SU-DHL-6 (cell line): ENCODE data around the gene KRTAP1-4.

ENCODE experiments used
- H2AFZ ChIP-seq: fragments of 200-600 bp; sonication (generic); 2 replicates; pipeline ENCODE4 v1.6.1; 2014; ENCODE audit warnings: low read depth, mild to moderate bottlenecking, moderate library complexity, mixed read lengths, antibody characterized with exemption, low read length; ENCODE audit not compliant: severe bottlenecking
- H3F3A ChIP-seq: fragments of 200-600 bp; shearing (Covaris generic); 2 replicates; pipeline ENCODE4 v1.6.0; 2016; ENCODE audit warnings: antibody characterized with exemption, mild to moderate bottlenecking; ENCODE audit not compliant: insufficient read depth
- H3K27ac ChIP-seq: fragments of 200-600 bp; sonication (generic); 2 replicates; pipeline ENCODE4 v1.5.1; 2016; ENCODE audit warnings: low read depth, mild to moderate bottlenecking, low read length, moderate library complexity, mixed read lengths
- H3K27me3 ChIP-seq: fragments of 200-600 bp; sonication (generic), shearing (Covaris generic); 2 replicates; pipeline ENCODE4 v1.6.0; 2014; ENCODE audit warnings: mild to moderate bottlenecking, low read length
- H3K36me3 ChIP-seq: fragments of 200-600 bp; sonication (generic); 2 replicates; pipeline ENCODE4 v1.6.1; 2014; ENCODE audit warnings: mild to moderate bottlenecking, low read length, mixed read lengths
- H3K4me2 ChIP-seq: fragments of 300-600, 200-600 bp; shearing (Covaris generic), sonication (generic); 2 replicates; pipeline ENCODE4 v1.6.0; 2014; ENCODE audit warnings: low read length, low read depth, mild to moderate bottlenecking; ENCODE audit not compliant: poor library complexity, severe bottlenecking
- H3K4me3 ChIP-seq: fragments of 200-600 bp; sonication (generic); 2 replicates; pipeline ENCODE4 v1.5.1; 2014; ENCODE audit warnings: antibody characterized with exemption, low read length, mild to moderate bottlenecking, mixed read lengths; ENCODE audit not compliant: insufficient read depth, poor library complexity, severe bottlenecking
- H3K79me2 ChIP-seq: fragments of 200-600 bp; sonication (generic); 2 replicates; pipeline ENCODE4 v1.6.1; 2014; ENCODE audit warnings: mild to moderate bottlenecking, low read length, moderate library complexity; ENCODE audit not compliant: insufficient read depth
- H3K9ac ChIP-seq: fragments of 200-600 bp; sonication (generic); 2 replicates; pipeline ENCODE4 v1.7.0; 2014; ENCODE audit warnings: mild to moderate bottlenecking, low read length
- H3K9me2 ChIP-seq: fragments of 200-600 bp; sonication (generic); replicated peaks from 2 replicates; pipeline ENCODE4 v1.6.1; 2014; ENCODE audit warnings: low read length; ENCODE audit not compliant: insufficient read depth
- H3K9me3 ChIP-seq: fragments of 200-600 bp; sonication (generic); 2 replicates; pipeline ENCODE4 v1.6.1; 2014; ENCODE audit warnings: low read length, mixed read lengths; ENCODE audit not compliant: insufficient read depth
- H4K20me1 ChIP-seq: fragments of 200-600 bp; sonication (generic); 2 replicates; pipeline ENCODE4 v1.6.1; 2014; ENCODE audit warnings: low read depth, mild to moderate bottlenecking, antibody characterized with exemption, low read length, moderate library complexity, mixed read lengths
- EZH2phosphoT487 ChIP-seq: fragments of 200-600 bp; sonication (generic), shearing (Covaris generic); conservative IDR thresholded peaks from 2 replicates; pipeline ENCODE4 v1.6.1; 2018; ENCODE audit warnings: mild to moderate bottlenecking, antibody characterized with exemption, low read length, moderate library complexity, mixed read lengths
- TF ChIP-seq, protein P1 (sequence below): fragments of 200-600 bp; sonication (generic); IDR thresholded peaks from one replicate; pipeline ENCODE4 v1.5.1; 2017; ENCODE audit warnings: antibody characterized with exemption, mild to moderate bottlenecking, low read length, moderate library complexity; ENCODE audit not compliant: insufficient read depth, poor library complexity, severe bottlenecking

KRTAP1-4 gene

GRCh38 chr17:41019415-41019814 lies 10.6 kb downstream of the KRTAP1-4 start:
- H3K27ac ChIP-seq: no peak overlapping the region
- H3K79me2 ChIP-seq: no peaks in the 10 kb centered on the region
- H3K4me3 ChIP-seq: no peak overlapping the region
- no peaks in the 10 kb centered on the region for H3K9me2 ChIP-seq
- H3K9ac ChIP-seq: no peak overlapping the region
- H3K27me3 ChIP-seq: no peaks in the 10 kb centered on the region
- no peaks in the 10 kb centered on the region for H3F3A ChIP-seq
- no peak overlapping the region for H2AFZ ChIP-seq
- no peaks in the 10 kb centered on the region for H3K9me3 ChIP-seq
- H3K36me3 ChIP-seq: no peaks in the 10 kb centered on the region
- H3K4me2 ChIP-seq: no peak overlapping the region
- no peaks in the 10 kb centered on the region for H4K20me1 ChIP-seq
- TF ChIP-seq, protein P1, sequence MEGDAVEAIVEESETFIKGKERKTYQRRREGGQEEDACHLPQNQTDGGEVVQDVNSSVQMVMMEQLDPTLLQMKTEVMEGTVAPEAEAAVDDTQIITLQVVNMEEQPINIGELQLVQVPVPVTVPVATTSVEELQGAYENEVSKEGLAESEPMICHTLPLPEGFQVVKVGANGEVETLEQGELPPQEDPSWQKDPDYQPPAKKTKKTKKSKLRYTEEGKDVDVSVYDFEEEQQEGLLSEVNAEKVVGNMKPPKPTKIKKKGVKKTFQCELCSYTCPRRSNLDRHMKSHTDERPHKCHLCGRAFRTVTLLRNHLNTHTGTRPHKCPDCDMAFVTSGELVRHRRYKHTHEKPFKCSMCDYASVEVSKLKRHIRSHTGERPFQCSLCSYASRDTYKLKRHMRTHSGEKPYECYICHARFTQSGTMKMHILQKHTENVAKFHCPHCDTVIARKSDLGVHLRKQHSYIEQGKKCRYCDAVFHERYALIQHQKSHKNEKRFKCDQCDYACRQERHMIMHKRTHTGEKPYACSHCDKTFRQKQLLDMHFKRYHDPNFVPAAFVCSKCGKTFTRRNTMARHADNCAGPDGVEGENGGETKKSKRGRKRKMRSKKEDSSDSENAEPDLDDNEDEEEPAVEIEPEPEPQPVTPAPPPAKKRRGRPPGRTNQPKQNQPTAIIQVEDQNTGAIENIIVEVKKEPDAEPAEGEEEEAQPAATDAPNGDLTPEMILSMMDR: no peak
- no peak for TF ChIP-seq EZH2phosphoT487

- H3K4me2 ChIP-seq: no peak overlapping the region
- H3K36me3 ChIP-seq: no peaks in the 10 kb centered on the region
- H3K27me3 ChIP-seq: no peaks in the 10 kb centered on the region
- H3K9me3 ChIP-seq: no peaks in the 10 kb centered on the region
- no peaks in the 10 kb centered on the region for H3F3A ChIP-seq
- no peak overlapping the region for H2AFZ ChIP-seq
- no peaks in the 10 kb centered on the region for H3K79me2 ChIP-seq
- no peak overlapping the region for H3K27ac ChIP-seq
- no peaks in the 10 kb centered on the region for H4K20me1 ChIP-seq
- no peak overlapping the region for H3K4me3 ChIP-seq
- H3K9me2 ChIP-seq: no peaks in the 10 kb centered on the region
- H3K9ac ChIP-seq: no peak overlapping the region
- TF ChIP-seq, protein P1: no peak
- TF ChIP-seq EZH2phosphoT487: no peak
These were observed 11.5 kb downstream of the KRTAP1-4 start for GRCh38 chr17:41018541-41018940.

GRCh38 chr17:41016578-41017215 lies 13.3 kb downstream of the KRTAP1-4 start:
- Histone ChIP-seq H3F3A (no peaks in the 10 kb centered on the region), H3K27me3 (no peaks in the 10 kb centered on the region), H3K4me3 (no peak overlapping the region), H3K9ac (no peak overlapping the region), H3K27ac (no peak overlapping the region), H3K9me2 (no peaks in the 10 kb centered on the region), H3K9me3 (no peaks in the 10 kb centered on the region), H3K79me2 (no peaks in the 10 kb centered on the region), H2AFZ (no peak overlapping the region), H3K4me2 (no peak overlapping the region), H4K20me1 (no peaks in the 10 kb centered on the region), H3K36me3 (no peaks in the 10 kb centered on the region)
- TF ChIP-seq, protein P1: no peak
- TF ChIP-seq EZH2phosphoT487: no peak
